ENCODE results near the gene SLC9B2.
A peak's percentile ranks its signal among the peaks of the same experiment; 100 is the strongest.

- peak; percentile 75 to 90 (median 82) for TF ChIP-seq CTCF (IDR thresholded peaks at IDR 0.05)
- TF ChIP-seq POLR2A (IDR thresholded peaks at IDR 0.05) = peak; percentile 49 to 66
Observed at GRCh38 chr4:103099691-103100392, 23.3 kb upstream of the SLC9B2 start, which contains the start of gene BDH2.
